ENCODE measurements around the gene KCNJ14. TPM values are rescaled to one million over a fixed set of nuclear protein-coding genes. Genes with fewer than 3 reads are reported as not detected.

Gene KCNJ14
- total RNA-seq, 1 donor from 2014 or later: 3.7 TPM

DNA sequence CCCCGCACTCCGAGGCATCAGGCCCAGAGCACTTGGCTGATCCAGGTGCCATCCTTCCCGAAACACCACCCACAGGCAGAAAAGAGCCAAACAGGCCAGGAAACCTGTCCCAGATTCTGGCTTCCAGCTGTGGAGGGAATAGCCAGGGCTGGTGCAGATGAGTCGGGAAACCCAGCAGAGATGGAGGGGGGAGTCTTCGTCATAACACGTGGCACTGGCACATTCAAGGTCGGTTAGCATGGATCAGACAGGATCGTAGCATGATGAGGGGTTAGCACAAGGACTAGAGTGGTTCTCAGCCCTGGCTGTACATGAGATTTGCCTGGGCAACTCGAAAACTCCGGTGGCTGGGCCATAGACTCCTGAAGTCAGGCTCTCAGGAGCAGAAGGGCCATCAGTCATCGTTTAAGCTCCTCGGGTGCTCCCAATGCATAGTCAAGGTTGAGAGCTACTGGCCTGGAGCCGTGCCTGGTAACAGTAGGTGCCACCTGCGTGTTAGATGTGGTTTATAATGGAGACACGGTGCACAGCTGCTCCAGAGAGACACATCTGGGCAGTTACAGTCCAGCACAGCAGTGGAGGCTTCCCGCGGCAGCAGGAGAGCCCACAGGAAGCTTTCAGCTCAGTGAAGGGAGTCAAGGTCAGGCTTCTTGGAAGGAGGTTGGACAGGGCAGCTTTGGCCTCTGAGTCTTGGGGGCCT is 20.1 kb downstream of the KCNJ14 start:
- peaks cover 3% of the 10 kb centered on the region for H3K4me1 ChIP-seq
- H3K36me3 ChIP-seq: peaks cover 0 to 82% of the 10 kb centered on the region in 2 donors
- H3K4me3 ChIP-seq: no peak overlapping the region
- no peak overlapping the region for H3K27ac ChIP-seq
- H3K27me3 ChIP-seq: no peaks in the 10 kb centered on the region
- H3K9me3 ChIP-seq: no peaks in the 10 kb centered on the region
- DNase-seq (ENCODE audit: extremely low spot score in 2 of 2): no peak
- TF ChIP-seq POLR2A (IDR thresholded peaks at IDR 0.05) (no peak), POLR2AphosphoS5 (IDR thresholded peaks at IDR 0.05; ENCODE audit: insufficient read depth in 1 of 2, low read depth in 1 of 2) (no peak)
- TF ChIP-seq, protein P1, sequence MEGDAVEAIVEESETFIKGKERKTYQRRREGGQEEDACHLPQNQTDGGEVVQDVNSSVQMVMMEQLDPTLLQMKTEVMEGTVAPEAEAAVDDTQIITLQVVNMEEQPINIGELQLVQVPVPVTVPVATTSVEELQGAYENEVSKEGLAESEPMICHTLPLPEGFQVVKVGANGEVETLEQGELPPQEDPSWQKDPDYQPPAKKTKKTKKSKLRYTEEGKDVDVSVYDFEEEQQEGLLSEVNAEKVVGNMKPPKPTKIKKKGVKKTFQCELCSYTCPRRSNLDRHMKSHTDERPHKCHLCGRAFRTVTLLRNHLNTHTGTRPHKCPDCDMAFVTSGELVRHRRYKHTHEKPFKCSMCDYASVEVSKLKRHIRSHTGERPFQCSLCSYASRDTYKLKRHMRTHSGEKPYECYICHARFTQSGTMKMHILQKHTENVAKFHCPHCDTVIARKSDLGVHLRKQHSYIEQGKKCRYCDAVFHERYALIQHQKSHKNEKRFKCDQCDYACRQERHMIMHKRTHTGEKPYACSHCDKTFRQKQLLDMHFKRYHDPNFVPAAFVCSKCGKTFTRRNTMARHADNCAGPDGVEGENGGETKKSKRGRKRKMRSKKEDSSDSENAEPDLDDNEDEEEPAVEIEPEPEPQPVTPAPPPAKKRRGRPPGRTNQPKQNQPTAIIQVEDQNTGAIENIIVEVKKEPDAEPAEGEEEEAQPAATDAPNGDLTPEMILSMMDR (IDR thresholded peaks at IDR 0.05): no peak
- intact Hi-C loops (cut with DNase I): no loop called here

DNA sequence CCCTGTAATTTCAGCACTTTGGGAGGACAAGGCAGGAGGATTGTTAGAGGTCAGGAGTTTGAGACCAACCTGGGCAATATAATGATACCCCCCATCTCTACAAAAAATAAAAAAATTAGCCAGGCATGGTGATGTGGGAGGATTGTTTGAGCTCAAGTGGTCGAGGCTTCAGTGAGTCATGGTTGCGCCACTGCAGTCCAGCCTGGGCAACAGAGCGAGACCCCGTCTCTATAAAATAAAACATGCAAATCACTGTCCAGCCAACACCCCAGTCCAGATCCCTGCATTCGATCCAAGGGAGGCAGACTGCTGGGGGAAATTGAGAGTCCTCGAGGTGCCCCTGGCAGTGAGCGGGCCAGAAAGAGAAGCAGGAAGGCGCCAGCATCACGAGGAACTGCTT is 20.8 kb downstream of the KCNJ14 start:
- Histone ChIP-seq H3K4me1 (peaks cover 5% of the 10 kb centered on the region), H3K4me3 (no peak overlapping the region), H3K27ac (no peak overlapping the region), H3K36me3 (peaks cover 0 to 75% of the 10 kb centered on the region in 2 donors), H3K27me3 (no peaks in the 10 kb centered on the region), H3K9me3 (no peaks in the 10 kb centered on the region)
- TF ChIP-seq, protein P1 (IDR thresholded peaks at IDR 0.05): no peak
- TF ChIP-seq POLR2A (IDR thresholded peaks at IDR 0.05) (no peak), POLR2AphosphoS5 (IDR thresholded peaks at IDR 0.05; ENCODE audit: insufficient read depth in 1 of 2, low read depth in 1 of 2) (no peak)
- no peak for DNase-seq (ENCODE audit: extremely low spot score in 2 of 2)
- intact Hi-C loops (cut with DNase I): no loop called here

DNA sequence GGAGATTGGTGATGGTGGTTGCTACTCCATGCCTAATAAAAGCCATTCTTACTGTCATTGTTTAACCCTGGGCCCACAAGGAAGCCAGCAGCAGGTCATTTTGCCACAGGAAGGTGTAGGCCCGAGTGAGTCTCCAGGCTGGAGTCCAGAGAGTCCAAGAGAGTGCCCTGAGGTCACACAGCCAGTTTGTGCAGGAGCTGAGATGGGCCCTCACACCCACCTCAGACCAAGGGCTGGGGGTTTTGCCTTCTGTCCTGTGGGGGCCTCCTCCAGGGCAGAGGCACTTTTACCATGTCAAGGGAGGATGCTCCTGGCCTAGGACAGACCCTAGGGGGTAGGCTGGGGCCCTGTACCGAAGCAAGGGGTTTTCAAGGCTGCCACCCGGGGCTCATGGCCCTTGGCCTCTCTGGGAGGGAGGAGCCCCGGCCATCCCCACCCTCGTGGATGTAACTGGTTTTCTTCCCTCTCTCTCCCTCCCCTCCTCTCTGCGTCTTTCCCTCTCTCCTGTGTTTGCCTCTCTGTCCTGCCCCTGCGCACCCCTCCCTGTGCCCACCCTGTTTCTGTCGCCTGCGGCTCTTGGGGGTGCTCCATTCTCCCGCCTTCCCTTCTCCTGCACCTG is 21.8 kb downstream of the KCNJ14 start:
- Histone ChIP-seq H3K27me3 (no peaks in the 10 kb centered on the region), H3K4me3 (no peak overlapping the region), H3K27ac (no peak overlapping the region), H3K9me3 (no peaks in the 10 kb centered on the region), H3K36me3 (peaks cover 0 to 68% of the 10 kb centered on the region in 2 donors), H3K4me1 (peaks cover 15% of the 10 kb centered on the region)
- no peak for DNase-seq (ENCODE audit: extremely low spot score in 2 of 2)
- TF ChIP-seq, protein P1 (IDR thresholded peaks at IDR 0.05): no peak
- TF ChIP-seq POLR2AphosphoS5 (IDR thresholded peaks at IDR 0.05; ENCODE audit: insufficient read depth in 1 of 2, low read depth in 1 of 2): no peak
- TF ChIP-seq POLR2A (IDR thresholded peaks at IDR 0.05): no peak
- intact Hi-C loops (cut with DNase I): no loop called here

DNA sequence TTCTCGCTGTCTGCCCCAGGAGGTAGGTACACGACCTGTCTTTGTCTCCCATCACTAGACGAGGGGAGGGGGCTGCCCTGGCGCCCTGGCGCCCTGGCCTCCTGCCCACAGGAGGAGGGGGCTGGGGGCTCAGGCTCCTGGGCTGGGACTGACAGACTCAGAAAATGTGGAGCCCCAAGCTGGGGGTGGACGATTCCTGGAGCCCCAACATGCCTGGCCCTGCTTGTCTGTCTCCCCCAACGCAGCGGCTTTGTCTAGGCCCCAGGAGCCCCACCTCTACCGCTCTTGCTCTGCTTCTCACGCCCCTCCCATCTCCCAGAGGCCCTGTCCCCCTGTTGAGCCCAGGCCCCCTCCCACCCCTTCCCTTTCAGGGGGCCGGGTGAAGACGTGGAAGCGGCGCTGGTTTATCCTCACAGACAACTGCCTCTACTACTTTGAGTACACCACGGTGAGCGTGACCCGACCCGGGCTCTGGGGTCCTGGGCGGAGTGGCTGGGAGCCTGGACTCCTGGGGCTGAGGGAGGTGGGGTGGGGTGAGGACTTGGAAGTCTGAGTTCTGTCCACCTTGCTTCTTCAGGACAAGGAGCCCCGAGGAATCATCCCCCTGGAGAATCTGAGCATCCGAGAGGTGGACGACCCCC is 22.4 kb downstream of the KCNJ14 start:
- Histone ChIP-seq H3K27me3 (no peaks in the 10 kb centered on the region), H3K9me3 (no peaks in the 10 kb centered on the region), H3K27ac (no peak overlapping the region), H3K4me1 (peaks cover 16% of the 10 kb centered on the region), H3K36me3 (peaks cover 0 to 61% of the 10 kb centered on the region in 2 donors), H3K4me3 (no peak overlapping the region)
- intact Hi-C loops (cut with DNase I): no loop called here
- no peak for DNase-seq (ENCODE audit: extremely low spot score in 2 of 2)
- no peak for TF ChIP-seq POLR2AphosphoS5 (IDR thresholded peaks at IDR 0.05; ENCODE audit: insufficient read depth in 1 of 2, low read depth in 1 of 2)
- no peak for TF ChIP-seq POLR2A (IDR thresholded peaks at IDR 0.05)
- TF ChIP-seq, protein P1 (IDR thresholded peaks at IDR 0.05): no peak

Data from vagina (tissue), 2 donors.